GM12878 (cell line): ENCODE measurements around the gene PODXL2. TPM values are rescaled to one million over a fixed set of nuclear protein-coding genes. Genes with fewer than 3 reads are reported as not detected.

ENCODE experiments used
- ATAC-seq: fragments of 200-7000 bp; cut with Tn5 transposase; 3 replicates; pipeline ENCODE4 v1.9.1; 2020; ENCODE audit warnings: mild to moderate bottlenecking, moderate library complexity
- BruUV-seq: library from RNA; stranded (reverse); fragments of 400-500 nt; replicated peaks from 2 replicates; lab custom pipeline; 2021; lab: Mats Ljungman, UMichigan
- CTCF ChIA-PET: fragments of 300-600 bp; sonication (Branson Sonifier 250); formaldehyde crosslinking; extraction: SDS; loops from one replicate; lab custom pipeline; 2021; ENCODE audit warnings: inconsistent platforms; lab: Yijun Ruan, JAX
- POLR2A ChIA-PET: fragments of 350-600 bp; formaldehyde crosslinking; extraction: SDS; loops from one replicate; lab custom pipeline; 2021; ENCODE audit warnings: inconsistent platforms; lab: Charles Lee
- RAD21 ChIA-PET: fragments of 300-600 bp; sonication (Branson Sonifier 250); formaldehyde crosslinking; loops from one replicate; lab custom pipeline; 2023; ENCODE audit warnings: antibody characterized with exemption; ENCODE audit not compliant: unreplicated experiment; lab: Charles Lee
- SMC1A ChIA-PET: fragments of 300-600 bp; sonication (Branson Sonifier 250); formaldehyde crosslinking; loops from one replicate; lab custom pipeline; 2023; ENCODE audit not compliant: unreplicated experiment, uncharacterized antibody; lab: Charles Lee
- DNase-seq: peaks from one replicate; pipeline ENCODE4 v3.0.0-alpha.2; 2011; ENCODE audit warnings: low read depth, low spot score
- FAIRE-seq: peaks from 3 replicates; lab custom pipeline; 2011; peaks lifted over from hg19 to GRCh38; lab: Jason Lieb, UNC
- H2AFZ ChIP-seq: 2 replicates; pipeline ENCODE4 v1.6.0; 2011; ENCODE audit warnings: low read depth, low read length, control low read depth; ENCODE audit not compliant: control insufficient read depth
- H3K27ac ChIP-seq: 2 replicates; pipeline ENCODE4 v1.5.1; 2011; ENCODE audit warnings: control low read depth; ENCODE audit not compliant: control insufficient read depth, insufficient read depth
- H3K27me3 ChIP-seq, 2 experiments: replicated peaks in 1 of 2; 2 replicates each; pipeline versions ENCODE4 v1.6.0 to v1.6.1; 2011; ENCODE audit warnings: low read length in 1 of 2; ENCODE audit not compliant: control insufficient read depth in 2 of 2, insufficient read depth in 2 of 2
- H3K36me3 ChIP-seq, 2 experiments: 2 replicates each; pipeline ENCODE4 v1.5.1; 2011; ENCODE audit warnings: low read length in 1 of 2; ENCODE audit not compliant: control insufficient read depth in 2 of 2, insufficient read depth in 2 of 2
- H3K4me1 ChIP-seq: 2 replicates; pipeline ENCODE4 v1.6.1; 2011; ENCODE audit warnings: mild to moderate bottlenecking, low read length, moderate library complexity, mixed read lengths; ENCODE audit not compliant: control insufficient read depth, insufficient read depth
- H3K4me2 ChIP-seq: 2 replicates; pipeline ENCODE4 v1.6.0; 2011; ENCODE audit warnings: control low read depth; ENCODE audit not compliant: control insufficient read depth, insufficient read depth
- H3K4me3 ChIP-seq: fragments of 200-600 bp; sonication (generic); 2 replicates; pipeline ENCODE4 v1.5.1; 2016
- H3K79me2 ChIP-seq: 2 replicates; pipeline ENCODE4 v1.6.0; 2011; ENCODE audit warnings: low read length; ENCODE audit not compliant: control insufficient read depth, insufficient read depth
- H3K9ac ChIP-seq: 2 replicates; pipeline ENCODE4 v1.8.0; 2011; ENCODE audit warnings: low read length, control low read depth, mixed read lengths; ENCODE audit not compliant: control insufficient read depth, insufficient read depth
- H3K9me3 ChIP-seq: replicated peaks from 3 replicates; pipeline ENCODE4 v1.5.1; 2011; ENCODE audit warnings: mild to moderate bottlenecking, low read length; ENCODE audit not compliant: control insufficient read depth, insufficient read depth
- H4K20me1 ChIP-seq: 2 replicates; pipeline ENCODE4 v1.6.0; 2011; ENCODE audit not compliant: control insufficient read depth, insufficient read depth
- FOXK2 ChIP-seq: fragments of 450-650 bp; IDR thresholded peaks from 2 replicates; pipeline ENCODE4 v1.6.1; 2017; ENCODE audit warnings: mild to moderate bottlenecking, moderate library complexity
- IRF5 ChIP-seq: fragments of 450-650 bp; IDR thresholded peaks from 2 replicates; pipeline ENCODE4 v1.6.1; 2017; ENCODE audit warnings: borderline replicate concordance
- TAF1 ChIP-seq: IDR thresholded peaks from 2 replicates; pipeline ENCODE4 v1.6.1; 2011; ENCODE audit warnings: mild to moderate bottlenecking, low read depth, low read length, borderline replicate concordance
- USF2 ChIP-seq: IDR thresholded peaks from 2 replicates; pipeline ENCODE4 v1.6.1; 2011; ENCODE audit warnings: low read depth, low read length, improper control_type of control experiment, borderline replicate concordance
- YY1 ChIP-seq: IDR thresholded peaks from 2 replicates; pipeline ENCODE4 v1.6.1; 2011; ENCODE audit warnings: low read depth, mild to moderate bottlenecking, low read length
- ZZZ3 ChIP-seq: IDR thresholded peaks from 2 replicates; pipeline ENCODE4 v1.6.1; 2011; ENCODE audit warnings: low read depth; ENCODE audit not compliant: control insufficient read depth, insufficient read length
- WGBS: methylation state at CpG from one replicate; pipeline ENCODE4 v1.1.6; 2016; ENCODE audit warnings: low lambda C conversion rate; ENCODE audit not compliant: insufficient replicate concordance, insufficient coverage; ENCODE audit errors: missing lambda C conversion rate; 5-methylcytosine and 5-hydroxymethylcytosine counted together
- in situ Hi-C: fragments of 300-500 bp; cut with MboI; formaldehyde crosslinking; loops from 9 replicates; pipeline ENCODE4 v1.14.3; 2018; ENCODE audit warnings: mixed read lengths
- intact Hi-C: fragments of 100-400 bp; cut with micrococcal nuclease; formaldehyde crosslinking; loops from one replicate; pipeline ENCODE4 v1.14.2; 2022; ENCODE audit not compliant: unreplicated experiment
- polyA plus RNA-seq, 11 experiments: library from polyadenylated mRNA; depleted of rRNA in 4 of 11; unstranded in 6 of 11; stranded (reverse) in 5 of 11; fragments of >200 nt; fragmentation: Nextera tagmentation in 4 of 11; fragmentation: Illumina TruSeq in 1 of 11; extraction: Ambion mirVana in 4 of 11; extraction: Trizol in 1 of 11; gene quantifications; 1 replicate in 1 of 11; 2 replicates in 10 of 11; pipeline versions ENCODE4 v1.2.1 to v1.2.3, GENCODE V29; 2011 to 2016; ENCODE audit warnings: inconsistent platforms in 2 of 11, missing spikeins in 2 of 11, low read depth in 1 of 11
- total RNA-seq, 4 experiments: library from RNA; depleted of rRNA in 3 of 4; stranded (reverse); fragments of >200 nt in 3 of 4; fragmentation: Illumina TruSeq in 1 of 4; extraction: Trizol in 1 of 4; gene quantifications; 2 replicates each; pipeline versions ENCODE4 v1.2.1 to v1.2.3, GENCODE V29; 2013 to 2021

The PODXL2 gene
- total and polyA plus RNA-seq, 10 of the 15 experiments (the other 5 are each of a cell fraction or from before 2014, with no cell fraction given), result 0.03 to 24.4 (median 13.6) TPM; not detected in 2

GRCh38 chr3:127677541-127678314, 48.7 kb downstream of the PODXL2 start:
- Histone ChIP-seq H2AFZ (no peak overlapping the region), H3K4me2 (no peak overlapping the region), H3K9me3 (no peaks in the 10 kb centered on the region), H3K9ac (no peak overlapping the region), H4K20me1 (no peaks in the 10 kb centered on the region), H3K4me1 (peaks cover 33% of the 10 kb centered on the region), H3K27ac (no peak overlapping the region), H3K4me3 (no peak overlapping the region), H3K79me2 (no peaks in the 10 kb centered on the region), H3K27me3 (no peaks in the 10 kb centered on the region), H3K36me3 (no peaks in the 10 kb centered on the region)
- intact Hi-C loops (no loop called here), in situ Hi-C loops (no loop called here)
- ChIA-PET RAD21 (no interaction called here), POLR2A (interaction anchor here (0.5 kb wide), 1 partner anchor 956 kb away, joined by 4 read pairs; no protein-coding TSS in a partner anchor), SMC1A (no interaction called here), CTCF (no interaction called here)
- FAIRE-seq (no peak), ATAC-seq (no peak), DNase-seq (no peak)
- BruUV-seq, result no TSS peak
- TF ChIP-seq IRF5 (no peak), FOXK2 (no peak), USF2 (no peak), TAF1 (no peak), YY1 (no peak), ZZZ3 (no peak)
- TF ChIP-seq, all 136 proteins: peak for 0
- whole genome bisulfite sequencing, result 79% methylated on average over 13 of the region's 17 CpGs
